WI38 (cell line): Measurements from ENCODE around the gene COMT.

Experiments used
- H3K4me3 ChIP-seq: 2 replicates; pipeline ENCODE4 v1.5.1; 2011; ENCODE audit warnings: low read depth, mild to moderate bottlenecking, control low read depth, low read length
- TF ChIP-seq, protein P1 (sequence below): IDR thresholded peaks from 2 replicates; pipeline ENCODE4 v1.5.1; 2012; ENCODE audit warnings: low read depth, mild to moderate bottlenecking, control low read depth, low read length

The COMT gene

DNA sequence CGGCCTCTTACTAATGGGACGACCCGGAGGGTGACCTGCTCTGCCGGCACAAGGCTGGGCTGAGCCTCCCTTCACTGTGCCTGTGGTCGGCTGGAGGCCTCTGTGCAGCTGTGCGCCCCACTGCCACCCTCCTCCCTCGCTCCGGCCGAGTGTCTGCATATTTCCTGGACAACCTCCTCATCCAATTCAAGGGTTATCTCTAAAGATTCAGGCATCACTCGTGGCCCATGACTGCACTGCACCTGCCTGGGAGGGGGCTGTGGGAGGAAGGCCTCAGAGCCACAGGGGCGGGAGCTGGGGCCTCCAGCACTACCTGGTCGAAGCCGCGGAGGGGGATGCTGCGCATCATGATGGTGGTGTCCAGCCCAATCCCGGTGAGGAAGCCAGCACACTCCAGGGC, 43.8 kb upstream of the COMT start:
- TF ChIP-seq, protein P1, sequence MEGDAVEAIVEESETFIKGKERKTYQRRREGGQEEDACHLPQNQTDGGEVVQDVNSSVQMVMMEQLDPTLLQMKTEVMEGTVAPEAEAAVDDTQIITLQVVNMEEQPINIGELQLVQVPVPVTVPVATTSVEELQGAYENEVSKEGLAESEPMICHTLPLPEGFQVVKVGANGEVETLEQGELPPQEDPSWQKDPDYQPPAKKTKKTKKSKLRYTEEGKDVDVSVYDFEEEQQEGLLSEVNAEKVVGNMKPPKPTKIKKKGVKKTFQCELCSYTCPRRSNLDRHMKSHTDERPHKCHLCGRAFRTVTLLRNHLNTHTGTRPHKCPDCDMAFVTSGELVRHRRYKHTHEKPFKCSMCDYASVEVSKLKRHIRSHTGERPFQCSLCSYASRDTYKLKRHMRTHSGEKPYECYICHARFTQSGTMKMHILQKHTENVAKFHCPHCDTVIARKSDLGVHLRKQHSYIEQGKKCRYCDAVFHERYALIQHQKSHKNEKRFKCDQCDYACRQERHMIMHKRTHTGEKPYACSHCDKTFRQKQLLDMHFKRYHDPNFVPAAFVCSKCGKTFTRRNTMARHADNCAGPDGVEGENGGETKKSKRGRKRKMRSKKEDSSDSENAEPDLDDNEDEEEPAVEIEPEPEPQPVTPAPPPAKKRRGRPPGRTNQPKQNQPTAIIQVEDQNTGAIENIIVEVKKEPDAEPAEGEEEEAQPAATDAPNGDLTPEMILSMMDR = no peak
- H3K4me3 ChIP-seq = no peak overlapping the region

DNA sequence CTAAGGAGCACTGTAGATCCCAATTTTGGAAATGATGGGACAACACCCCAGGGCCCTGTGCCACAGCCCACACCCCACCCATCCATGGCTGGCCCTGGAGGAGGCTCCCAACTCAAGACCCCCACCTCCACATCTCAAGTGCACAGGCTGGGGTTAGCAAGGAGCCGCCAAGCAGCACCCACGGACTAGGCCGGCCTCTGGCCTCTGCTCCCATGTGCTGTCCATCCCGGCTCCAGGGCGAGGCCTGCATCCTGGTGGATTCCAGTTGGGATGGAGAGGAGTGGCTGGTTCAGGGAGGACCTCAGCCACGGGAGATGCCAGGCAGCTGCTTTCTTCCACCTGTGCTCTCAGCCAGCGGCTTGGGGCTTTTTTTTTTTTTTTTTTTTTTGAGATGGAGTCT, 43.4 kb upstream of the COMT start:
- no peak overlapping the region for H3K4me3 ChIP-seq
- TF ChIP-seq, protein P1 = no peak

DNA sequence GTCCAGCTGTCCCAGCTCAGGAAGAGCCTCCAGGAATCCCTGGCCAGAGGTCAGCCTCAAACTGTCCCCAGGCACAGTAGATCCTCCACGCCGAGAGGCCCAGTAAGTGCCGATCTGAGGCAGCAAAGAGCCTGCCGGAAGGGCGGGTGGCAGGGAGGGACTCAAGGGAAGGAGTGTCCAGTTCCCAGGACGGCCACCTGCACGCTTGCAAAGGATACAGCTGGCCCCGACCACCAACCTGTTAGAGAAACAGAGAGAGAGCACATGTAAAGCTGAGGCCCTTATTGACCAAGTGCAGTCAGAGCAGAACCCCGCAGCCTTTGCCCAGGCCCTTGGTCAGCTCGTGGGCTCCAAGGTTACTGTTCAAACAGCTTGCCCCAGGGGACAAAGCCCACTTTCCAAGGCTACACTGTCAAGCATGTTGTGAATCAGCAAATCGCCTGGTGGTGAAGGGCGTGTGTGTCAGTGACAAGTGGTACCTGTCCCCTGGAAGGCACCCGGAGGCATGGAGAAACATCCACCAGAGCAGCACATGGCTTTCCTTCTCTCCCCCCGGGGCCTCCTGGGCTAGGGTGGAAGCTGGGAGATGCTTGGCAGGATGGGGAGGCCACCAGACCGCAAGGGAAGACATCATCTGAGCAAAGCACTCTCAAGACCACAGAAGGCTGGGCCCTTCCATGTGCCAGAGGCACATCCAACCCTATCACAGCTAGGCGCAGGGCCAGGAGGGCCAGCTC, 42.6 kb upstream of the COMT start:
- H3K4me3 ChIP-seq = no peak overlapping the region
- TF ChIP-seq, protein P1 = no peak

DNA sequence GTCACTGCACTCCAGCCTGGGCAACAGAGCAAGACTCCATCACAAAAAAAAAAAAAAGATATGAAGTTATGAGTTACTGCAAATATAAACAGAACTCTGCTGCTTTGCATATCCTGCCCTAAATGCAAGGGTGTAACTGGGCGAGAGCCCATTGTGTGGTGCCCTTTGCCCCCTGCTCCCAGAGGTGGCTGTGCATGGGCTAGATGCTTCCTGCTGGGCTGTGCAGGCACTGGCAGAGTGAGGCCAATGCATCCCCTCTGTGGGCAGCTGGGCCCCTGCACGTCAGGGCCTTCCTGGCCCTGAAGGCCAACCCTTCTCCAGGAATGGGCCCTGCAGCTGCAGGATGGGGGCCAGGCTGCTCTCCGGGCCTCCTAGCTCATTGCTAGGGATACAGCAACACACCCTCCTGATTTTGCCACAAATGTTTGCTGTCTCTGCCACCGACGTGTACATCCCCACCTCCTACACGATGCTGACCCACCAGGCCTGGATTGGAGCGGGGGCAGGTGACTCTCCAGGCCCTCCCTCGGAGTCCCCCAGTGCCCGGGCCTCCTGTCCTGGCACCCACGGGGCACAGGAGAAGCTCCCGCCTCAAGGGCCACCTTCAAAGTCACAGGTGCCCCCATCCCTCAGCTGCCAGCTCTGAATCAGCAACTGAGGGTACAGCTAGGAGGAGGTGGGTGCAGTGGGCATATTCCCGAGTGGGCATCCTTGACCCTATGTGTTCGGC, 40.7 kb upstream of the COMT start:
- TF ChIP-seq, protein P1 = no peak
- H3K4me3 ChIP-seq = no peak overlapping the region

DNA sequence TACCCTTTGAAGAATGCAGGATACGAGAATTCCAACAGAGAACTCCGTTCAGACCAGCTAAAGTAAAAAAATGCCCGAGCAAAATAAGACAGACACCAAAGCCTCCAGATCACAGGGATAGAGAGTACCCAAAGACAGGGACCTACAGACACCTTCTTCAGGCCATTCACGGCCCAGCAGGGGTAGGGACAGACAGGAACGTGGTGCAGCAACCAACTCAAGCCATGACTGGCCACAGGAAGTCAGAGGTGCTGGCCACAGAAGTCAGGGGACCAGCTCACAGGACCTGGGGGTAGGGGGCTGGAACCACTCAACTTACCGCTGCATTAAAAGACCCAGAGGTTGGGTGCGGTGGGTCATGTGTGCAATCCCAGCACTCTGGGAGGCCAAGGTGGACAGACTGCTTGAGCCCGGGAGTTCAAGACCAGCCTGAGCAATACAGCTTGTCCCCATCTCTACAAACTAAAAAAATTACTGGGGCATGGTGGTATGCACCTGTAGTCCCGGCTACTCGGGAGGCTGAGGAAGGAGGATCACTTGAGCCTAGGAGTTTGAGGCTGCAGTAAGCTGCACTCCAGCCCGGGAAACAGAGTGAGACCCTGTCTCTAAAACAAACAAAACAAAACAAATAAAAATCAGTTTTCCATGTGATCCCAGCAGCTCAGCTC, 39.9 kb upstream of the COMT start:
- H3K4me3 ChIP-seq = no peak overlapping the region
- TF ChIP-seq, protein P1 = no peak

DNA sequence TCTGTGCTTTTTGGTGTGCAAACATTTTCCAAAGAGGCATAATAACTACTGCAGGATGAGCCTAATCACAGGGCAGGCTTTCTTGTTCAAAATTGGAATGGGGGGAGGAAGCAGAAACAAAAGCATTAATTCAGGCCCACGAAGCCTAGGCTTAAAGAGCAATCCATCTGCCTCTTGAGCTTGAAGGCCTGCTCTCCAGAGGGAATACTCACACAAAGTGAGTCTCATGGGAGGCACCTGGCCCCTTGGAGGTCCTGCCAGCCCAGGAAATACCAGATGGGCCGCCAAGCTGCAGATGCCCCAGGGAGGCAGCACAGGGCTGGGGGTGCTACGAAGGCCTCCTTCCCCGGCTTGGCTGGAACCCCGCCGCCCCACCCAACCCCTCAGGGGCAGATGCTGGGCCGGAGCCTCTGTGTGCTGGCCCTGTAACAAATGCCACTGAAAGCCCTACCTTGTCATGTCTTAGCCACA, 39.3 kb upstream of the COMT start:
- H3K4me3 ChIP-seq = no peak overlapping the region
- TF ChIP-seq, protein P1 = no peak
